Hepatocyte (in vitro differentiated cells): ENCODE data around the gene EFEMP2.

ENCODE experiments used
- CTCF ChIP-seq: fragments of 200-600 bp; sonication (generic); IDR thresholded peaks from 2 replicates; pipeline ENCODE4 v1.5.1; 2016; ENCODE audit warnings: antibody characterized with exemption, mild to moderate bottlenecking; ENCODE audit not compliant: poor library complexity
- EZH2 ChIP-seq: fragments of 200-600 bp; sonication (generic); IDR thresholded peaks from 2 replicates; pipeline ENCODE4 v1.6.1; 2016; ENCODE audit warnings: antibody characterized with exemption, mild to moderate bottlenecking, borderline replicate concordance

- TF ChIP-seq CTCF: no peak
- TF ChIP-seq EZH2: no peak
Observed at GRCh38 chr11:65864706-65865471, 7.7 kb downstream of the EFEMP2 start.
